ENCODE data around the gene ALG1L2.
A peak's percentile ranks its signal among the peaks of the same experiment; 100 is the strongest.
"Not testable (repeated sequence)": the region's sequence is repeated elsewhere in the genome, so short reads cannot be mapped to it uniquely, and the experiment has no call there.

Gene ALG1L2

DNA sequence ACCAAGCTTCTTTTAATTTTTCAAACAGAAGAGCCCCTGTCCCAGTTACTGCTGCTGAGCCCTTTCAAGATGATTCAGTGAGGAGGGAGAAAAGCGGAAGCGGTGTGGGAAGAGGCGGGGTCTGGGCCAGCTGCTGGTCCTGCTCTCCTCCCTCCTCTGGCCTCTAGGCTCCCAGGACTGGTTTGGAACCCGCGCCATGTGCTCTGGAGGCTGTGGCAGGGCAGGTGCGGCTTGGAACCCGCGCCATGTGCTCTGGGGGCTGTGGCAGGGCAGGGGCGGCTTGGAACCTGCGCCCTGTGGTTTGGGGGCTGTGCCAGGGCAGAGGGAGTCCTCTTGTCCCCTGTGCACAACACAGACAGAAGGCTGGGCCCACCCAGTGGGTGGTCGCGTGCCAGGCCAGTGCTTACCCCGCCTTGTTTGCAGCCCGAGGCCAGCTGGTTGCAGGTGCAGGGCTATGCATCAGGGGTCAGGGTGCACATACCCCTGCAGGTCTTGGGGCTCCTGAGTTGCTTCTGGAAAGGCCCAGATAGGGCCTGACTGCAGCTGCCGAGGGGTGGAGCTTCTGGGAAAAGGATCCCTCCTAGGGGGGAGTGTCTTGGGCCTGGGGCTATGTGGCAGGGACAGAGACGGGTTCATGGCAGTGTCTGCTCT is 12.2 kb downstream of the ALG1L2 start:
- DNase-seq (ENCODE audit: low read depth) = no peak
- no peak overlapping the region for H3K4me3 ChIP-seq (ENCODE audit: low read length)

DNA sequence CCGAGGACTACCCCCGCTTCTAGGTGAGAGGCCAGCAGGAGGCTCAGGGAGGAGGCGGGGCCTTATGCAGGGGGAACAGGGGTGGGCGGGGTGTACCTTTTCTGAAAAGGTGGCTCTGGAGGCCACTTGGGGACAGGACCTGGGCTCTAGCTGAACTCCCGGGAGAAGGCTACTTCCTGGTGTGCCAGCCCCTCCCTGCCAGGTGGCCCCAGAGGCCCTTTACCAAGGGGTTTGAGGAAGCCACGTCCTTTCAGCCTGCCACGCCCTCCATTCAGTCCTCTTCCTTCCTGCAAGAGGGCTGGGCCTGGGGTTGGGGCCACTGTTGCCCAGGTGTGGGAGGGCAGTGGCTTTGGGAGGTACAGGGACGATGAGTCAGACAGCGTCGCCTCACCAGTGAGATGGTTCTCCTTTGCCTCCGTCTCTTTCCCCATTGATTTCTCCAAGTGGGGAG is 12.9 kb downstream of the ALG1L2 start:
- H3K4me3 ChIP-seq (ENCODE audit: low read length); DNase-seq (ENCODE audit: low read depth): not testable (repeated sequence)

More for the DNA sequence above, 12.2 kb downstream of the ALG1L2 start:
- TF ChIP-seq, protein P1, sequence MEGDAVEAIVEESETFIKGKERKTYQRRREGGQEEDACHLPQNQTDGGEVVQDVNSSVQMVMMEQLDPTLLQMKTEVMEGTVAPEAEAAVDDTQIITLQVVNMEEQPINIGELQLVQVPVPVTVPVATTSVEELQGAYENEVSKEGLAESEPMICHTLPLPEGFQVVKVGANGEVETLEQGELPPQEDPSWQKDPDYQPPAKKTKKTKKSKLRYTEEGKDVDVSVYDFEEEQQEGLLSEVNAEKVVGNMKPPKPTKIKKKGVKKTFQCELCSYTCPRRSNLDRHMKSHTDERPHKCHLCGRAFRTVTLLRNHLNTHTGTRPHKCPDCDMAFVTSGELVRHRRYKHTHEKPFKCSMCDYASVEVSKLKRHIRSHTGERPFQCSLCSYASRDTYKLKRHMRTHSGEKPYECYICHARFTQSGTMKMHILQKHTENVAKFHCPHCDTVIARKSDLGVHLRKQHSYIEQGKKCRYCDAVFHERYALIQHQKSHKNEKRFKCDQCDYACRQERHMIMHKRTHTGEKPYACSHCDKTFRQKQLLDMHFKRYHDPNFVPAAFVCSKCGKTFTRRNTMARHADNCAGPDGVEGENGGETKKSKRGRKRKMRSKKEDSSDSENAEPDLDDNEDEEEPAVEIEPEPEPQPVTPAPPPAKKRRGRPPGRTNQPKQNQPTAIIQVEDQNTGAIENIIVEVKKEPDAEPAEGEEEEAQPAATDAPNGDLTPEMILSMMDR (conservative IDR thresholded peaks at IDR 0.05; ENCODE audit: low read depth, low read length) = no peak

DNA sequence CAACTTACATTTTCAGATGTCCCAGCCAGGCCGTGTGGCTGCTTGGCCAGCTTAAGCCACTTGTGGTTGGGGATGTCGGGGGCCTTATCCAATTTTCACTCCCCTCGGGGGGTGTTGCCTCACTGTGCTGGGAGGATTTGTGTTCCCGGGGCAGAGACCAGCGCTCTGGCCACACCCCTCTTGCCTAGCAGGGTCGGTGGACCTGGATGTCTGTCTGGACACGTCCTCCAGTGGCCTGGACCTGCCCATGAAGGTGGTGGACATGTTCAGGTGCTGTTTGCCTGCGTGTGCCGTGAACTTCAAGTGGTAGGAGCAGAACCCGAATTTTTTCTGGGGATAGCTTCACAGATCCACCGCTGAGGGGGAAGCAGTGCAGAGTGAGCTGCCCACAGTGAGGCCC is 14.2 kb downstream of the ALG1L2 start:
- H3K4me3 ChIP-seq (ENCODE audit: low read length); DNase-seq (ENCODE audit: low read depth): not testable (repeated sequence)

DNA sequence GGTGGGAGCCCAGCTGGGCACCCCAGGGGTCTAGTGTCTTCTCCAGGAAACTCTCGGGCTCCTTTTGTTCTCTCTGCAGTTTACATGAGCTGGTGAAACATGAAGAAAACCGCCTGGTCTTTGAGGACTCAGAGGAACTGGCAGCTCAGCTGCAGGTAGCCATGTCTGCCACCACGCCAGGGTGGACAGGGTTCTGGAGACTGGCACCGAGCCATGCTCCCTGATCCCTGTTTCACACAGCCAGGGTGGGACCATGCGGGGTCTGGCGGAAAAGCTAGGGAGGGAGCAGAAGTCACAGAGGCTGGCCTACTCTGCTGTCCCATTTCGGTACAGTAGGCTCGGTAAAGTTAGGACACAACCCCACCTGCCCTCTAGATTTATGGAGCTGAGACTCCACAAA is 15.5 kb downstream of the ALG1L2 start:
- DNase-seq (ENCODE audit: low read depth); H3K4me3 ChIP-seq (ENCODE audit: low read length): not testable (repeated sequence)

DNA sequence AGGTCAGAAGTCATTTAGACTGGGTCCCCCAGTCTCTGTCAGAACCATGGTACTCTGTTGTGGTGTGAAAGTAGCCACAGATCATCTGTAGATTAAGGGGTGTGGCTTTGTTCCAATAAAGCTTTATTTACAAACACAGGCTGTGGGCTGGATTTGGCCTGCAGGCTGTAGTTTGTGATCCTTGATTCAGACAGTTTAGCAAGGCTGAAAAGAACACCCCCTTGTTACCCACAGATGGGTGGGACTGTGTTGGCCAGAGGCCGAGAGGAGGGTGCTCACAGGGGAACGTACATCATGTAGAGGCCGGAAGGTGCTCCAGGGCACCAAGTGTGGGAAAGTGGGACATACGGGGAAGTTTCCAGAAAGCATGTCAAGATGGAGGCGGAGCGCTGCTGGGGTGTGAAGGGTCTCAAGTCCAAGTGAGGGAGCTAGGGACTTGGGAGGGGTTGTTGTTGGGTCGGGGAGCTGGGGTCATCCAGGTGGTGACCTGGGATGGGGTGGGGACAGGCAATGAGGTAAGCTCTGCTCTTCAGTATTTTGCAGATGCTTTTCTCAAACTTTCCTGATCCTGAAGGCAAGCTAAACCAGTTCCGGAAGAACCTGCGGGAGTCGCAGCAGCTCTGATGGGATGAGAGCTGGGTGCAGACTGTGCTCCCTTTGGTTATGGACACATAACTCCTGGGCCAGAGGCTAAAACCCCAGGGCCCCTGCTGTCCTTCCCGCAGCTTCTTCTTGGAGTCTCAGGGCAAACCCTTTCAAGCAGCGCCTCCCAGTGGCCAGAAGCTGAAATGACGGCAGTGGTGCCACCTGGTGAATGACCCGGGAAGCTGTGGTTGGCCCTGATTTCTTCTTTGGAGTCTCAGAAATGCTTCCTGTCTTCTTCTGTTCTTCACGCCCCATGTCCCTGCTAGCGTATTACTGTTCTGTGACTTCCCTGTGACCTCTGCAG is 16.3 kb downstream of the ALG1L2 start:
- TF ChIP-seq, protein P1 (conservative IDR thresholded peaks at IDR 0.05; ENCODE audit: low read depth, low read length) = peak; percentile 39
- DNase-seq (ENCODE audit: low read depth); H3K4me3 ChIP-seq (ENCODE audit: low read length): not testable (repeated sequence)

DNA sequence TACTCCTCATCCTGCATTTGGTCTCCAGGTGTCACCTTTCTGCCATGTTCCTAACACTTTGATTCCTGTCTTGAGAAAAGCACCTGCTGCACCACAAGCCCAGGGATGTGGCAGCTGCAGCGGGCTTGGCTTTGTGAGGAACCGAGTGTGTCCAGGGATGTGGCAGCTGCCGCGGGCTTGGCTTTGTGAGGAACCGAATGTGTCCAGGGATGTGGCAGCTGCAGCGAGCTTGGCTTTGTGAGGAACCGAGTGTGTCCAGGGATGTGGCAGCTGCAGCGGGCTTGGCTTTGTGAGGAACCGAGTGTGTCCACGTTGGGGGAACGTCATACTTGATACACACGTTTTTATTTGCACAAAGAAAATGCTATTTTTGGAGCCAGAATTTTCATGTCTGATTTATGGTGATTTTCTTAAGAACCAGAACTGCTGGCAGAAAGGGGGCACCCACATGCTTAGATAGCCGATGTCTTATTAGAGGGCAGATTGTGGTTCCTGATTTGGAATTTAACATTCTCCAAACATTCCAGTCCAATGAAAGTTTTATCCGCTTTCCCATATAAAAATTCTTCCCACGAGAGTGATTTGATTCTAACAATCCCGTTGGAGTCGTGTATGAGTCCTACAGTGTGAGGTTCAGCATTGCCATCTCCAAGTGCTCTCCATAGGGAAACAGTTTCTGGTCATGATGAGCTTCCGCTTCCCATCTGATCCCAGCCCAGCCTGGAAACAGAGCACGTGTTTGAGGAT is 17.2 kb downstream of the ALG1L2 start:
- H3K4me3 ChIP-seq (ENCODE audit: low read length); DNase-seq (ENCODE audit: low read depth): not testable (repeated sequence)

DNA sequence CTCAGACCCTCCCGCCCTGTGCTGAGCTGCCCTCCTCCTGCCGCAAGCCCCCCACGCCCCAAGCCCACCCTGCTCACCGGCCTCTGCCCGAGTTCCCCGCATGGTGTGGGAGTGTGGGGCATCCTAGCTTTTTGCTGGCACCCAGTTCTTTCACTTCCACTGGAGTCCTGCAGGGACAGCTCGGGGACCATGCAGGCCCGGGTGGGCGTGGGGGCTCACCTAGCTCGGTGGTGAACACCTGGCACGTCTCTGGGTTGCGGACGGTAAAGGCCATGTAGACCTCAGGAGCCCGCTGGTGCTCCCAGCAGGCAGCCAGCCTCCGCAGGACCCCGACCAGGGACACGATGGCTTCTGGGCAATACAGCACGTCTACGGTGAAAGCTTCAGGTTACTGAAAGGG is 20.9 kb downstream of the ALG1L2 start:
- DNase-seq (ENCODE audit: low read depth) = not testable (repeated sequence)

DNA sequence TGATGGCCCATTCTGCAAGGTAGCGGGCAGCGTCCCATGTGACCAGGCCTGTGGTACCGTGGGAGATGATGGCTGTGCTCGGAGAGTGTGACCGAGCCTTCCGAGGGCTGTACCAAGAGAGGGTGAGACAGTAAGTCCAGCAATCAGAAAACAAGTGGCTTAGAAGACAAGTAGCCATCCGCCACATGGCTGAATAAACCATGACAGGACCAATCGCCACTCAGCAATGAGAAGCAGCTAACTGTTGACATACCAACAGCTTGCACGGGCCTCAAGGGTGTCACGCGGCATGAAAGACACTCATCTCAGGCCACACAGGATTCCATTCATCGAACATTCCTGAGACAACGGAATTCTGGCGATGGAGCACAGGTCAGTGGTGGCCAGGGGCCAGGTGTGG is 22.6 kb downstream of the ALG1L2 start:
- H3K4me3 ChIP-seq (ENCODE audit: low read length); DNase-seq (ENCODE audit: low read depth): not testable (repeated sequence)

More for the DNA sequence above, 20.9 kb downstream of the ALG1L2 start:
- not testable (repeated sequence) for H3K4me3 ChIP-seq (ENCODE audit: low read length)

DNA sequence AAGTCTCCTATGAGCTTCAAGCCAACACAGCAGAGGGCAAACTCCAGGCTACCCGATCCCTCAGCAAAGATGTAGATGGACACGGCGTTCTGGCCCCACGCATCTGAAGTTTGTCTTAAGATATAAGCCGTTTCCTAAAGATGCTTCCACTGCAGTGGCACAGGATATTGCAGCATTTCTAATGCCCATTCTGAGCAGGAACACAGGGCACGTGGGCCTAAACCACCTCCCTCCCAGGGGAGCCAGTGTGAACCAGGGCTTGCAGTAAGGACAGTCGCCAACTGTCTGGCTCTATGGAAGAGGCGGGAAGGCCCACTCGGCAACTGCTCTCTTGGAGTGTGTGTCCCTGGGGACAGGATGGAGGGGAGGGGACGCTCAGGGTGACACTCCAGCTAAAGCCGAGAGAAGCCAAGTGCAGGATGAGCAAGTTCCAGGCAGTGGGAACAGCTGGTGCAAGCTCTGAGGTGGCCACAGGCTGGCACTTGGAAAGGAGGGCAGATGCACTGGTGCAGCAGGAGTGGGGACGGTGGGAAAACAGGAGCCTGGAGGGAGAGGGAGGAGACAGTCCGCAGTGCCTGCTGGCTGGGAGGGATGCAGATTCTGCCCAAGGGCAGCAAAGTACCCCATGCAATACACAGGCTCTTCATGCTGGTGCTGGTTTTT is 25.8 kb downstream of the ALG1L2 start:
- not testable (repeated sequence) for DNase-seq (ENCODE audit: low read depth)

DNA sequence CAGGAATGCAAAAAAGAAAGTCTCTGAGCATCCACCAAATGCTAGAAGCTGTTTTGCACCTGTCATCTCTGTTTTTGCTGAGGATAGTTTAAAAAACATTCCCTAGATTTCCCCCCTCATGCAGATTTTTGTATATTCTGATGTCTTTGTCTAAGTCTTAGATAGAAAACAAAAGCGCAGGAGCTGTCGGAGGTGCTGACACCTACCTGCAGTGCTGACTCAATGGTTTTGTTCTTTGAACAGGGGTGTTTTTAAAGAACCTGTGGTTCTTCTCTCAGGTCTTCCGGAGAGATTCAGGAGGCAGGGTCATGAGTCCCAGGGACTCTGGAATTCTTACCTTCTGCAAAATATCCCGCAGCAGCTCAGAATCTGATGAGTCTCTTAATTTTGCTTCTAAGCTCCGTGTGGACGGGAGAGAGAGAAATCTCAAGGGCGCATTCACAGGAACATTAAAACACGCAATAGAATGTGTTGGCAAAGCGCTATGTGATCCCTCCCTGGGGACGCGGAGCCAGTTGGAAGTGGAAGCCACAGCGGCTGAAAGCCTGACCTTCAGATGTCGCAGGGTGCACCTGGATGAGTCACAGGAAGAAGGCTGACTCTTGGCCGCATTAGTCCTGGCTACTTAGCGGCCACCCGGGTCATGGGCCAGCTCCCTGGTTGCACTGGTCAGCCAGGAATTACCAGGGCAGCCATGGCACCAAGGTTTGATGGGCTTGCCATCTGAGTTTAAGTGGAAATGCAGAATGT is 27.4 kb downstream of the ALG1L2 start:
- DNase-seq (ENCODE audit: low read depth); H3K4me3 ChIP-seq (ENCODE audit: low read length): not testable (repeated sequence)

More for the DNA sequence above, 25.8 kb downstream of the ALG1L2 start:
- H3K4me3 ChIP-seq (ENCODE audit: low read length) = not testable (repeated sequence)

DNA sequence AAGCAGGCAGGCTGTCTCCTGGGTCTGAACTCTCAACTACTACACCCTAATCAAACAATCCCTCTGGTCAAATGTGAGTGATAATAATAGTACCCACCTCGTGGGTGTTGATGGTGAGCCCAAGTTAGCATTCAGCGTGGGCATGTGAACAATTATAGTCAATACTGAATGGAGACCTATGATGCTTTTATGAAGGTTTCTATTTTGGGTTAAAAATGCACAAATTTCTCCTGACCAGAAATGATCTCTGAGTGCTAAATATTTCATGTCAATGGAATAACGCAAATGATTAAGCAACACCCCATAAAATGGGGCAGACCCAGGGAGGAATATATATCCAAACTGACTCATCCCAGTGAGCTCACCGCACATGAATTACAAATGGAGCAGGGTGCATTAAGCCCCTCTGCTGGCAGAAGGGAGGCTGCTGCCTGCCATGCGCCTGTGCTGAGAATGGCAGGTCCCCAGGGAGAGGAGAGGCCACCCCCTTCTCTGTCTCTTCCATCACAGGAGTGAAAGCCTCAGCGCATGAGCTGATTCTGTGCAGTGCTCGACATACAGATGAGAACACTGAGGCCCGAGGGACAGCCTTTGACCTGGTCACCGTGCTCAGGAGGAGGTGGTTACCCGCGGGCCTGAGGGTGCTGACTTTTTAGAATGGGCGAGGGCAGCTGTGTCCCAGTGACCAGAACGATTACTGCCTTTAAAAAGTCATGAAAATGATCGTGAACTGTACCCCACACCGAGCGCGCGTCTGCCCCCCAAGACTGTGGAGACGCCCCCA is 28.9 kb downstream of the ALG1L2 start:
- H3K4me3 ChIP-seq (ENCODE audit: low read length) = peak overlapping the region; percentile 70

More for the DNA sequence above, 28.9 kb downstream of the ALG1L2 start:
- peak; percentile 30 for DNase-seq (ENCODE audit: low read depth)

Measured in retinal pigment epithelial cell (primary cell).